GM23338 (cell line): ENCODE results near the gene SVOPL.

Experiments
- CREB1 ChIP-seq: fragments of 250-450 bp; sonication (Bioruptor Pico); IDR thresholded peaks from 2 replicates; pipeline ENCODE4 v1.5.0; 2020; ENCODE audit warnings: low read depth, mild to moderate bottlenecking, moderate library complexity
- CTCF ChIP-seq, 2 experiments: fragments of 200-600 bp in 1 of 2; sonication (generic) in 1 of 2; conservative IDR thresholded peaks; 2 replicates each; pipeline versions ENCODE4 v1.5.1 to v1.6.1; 2016 to 2017; ENCODE audit warnings: antibody characterized with exemption in 2 of 2, low read depth in 2 of 2, mild to moderate bottlenecking in 2 of 2, moderate library complexity in 1 of 2
- EZH2 ChIP-seq: fragments of 200-600 bp; sonication (generic); IDR thresholded peaks from one replicate; pipeline ENCODE4 v1.8.0; 2017; ENCODE audit warnings: antibody characterized with exemption, mild to moderate bottlenecking, low read depth; ENCODE audit not compliant: unreplicated experiment
- NANOG ChIP-seq: IDR thresholded peaks from 2 replicates; pipeline ENCODE4 v1.6.1; 2016; ENCODE audit warnings: antibody characterized with exemption, borderline replicate concordance
- POLR2AphosphoS5 ChIP-seq: IDR thresholded peaks from 2 replicates; pipeline ENCODE4 v1.6.1; 2016; ENCODE audit warnings: antibody characterized with exemption, low read depth

GRCh38 chr7:138588986-138589385 is 112.2 kb downstream of the SVOPL start:
- TF ChIP-seq EZH2 (no peak), CTCF (conservative IDR thresholded peaks at IDR 0.05; ENCODE audit: low read depth in 2 of 2) (no peak), POLR2AphosphoS5 (no peak), CREB1 (CRISPR knock-in tag) (no peak), NANOG (no peak)
